Kidney glomerular epithelial cell (primary cell): ENCODE data around the gene PNMA6F.
"Not testable (repeated sequence)": the region's sequence is repeated elsewhere in the genome, so short reads cannot be mapped to it uniquely, and the experiment has no call there.

Experiments
- DNase-seq: peaks from one replicate; lab custom pipeline; 2025; lab: John Stamatoyannopoulos, UW

PNMA6F gene

DNA sequence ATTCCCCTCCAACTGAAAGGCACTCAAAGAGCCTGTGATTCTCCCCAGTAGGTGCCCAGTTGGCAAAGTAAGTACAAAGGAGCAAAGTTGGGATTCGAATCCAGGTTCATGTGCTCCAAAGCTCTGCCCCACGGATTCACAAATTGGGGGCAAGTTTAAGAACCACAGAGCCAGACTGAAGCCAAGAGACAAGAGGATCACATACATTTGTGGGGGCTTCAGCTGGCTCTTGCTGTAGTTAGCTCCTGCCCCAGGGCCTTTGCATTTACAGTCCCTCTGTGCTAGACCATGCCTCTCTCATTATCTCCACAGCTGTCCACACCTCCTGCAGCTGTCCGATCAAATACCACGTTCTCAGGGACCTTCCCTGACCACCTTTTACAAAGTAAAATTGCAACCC is 18.8 kb downstream of the PNMA6F start:
- DNase-seq = no peak

DNA sequence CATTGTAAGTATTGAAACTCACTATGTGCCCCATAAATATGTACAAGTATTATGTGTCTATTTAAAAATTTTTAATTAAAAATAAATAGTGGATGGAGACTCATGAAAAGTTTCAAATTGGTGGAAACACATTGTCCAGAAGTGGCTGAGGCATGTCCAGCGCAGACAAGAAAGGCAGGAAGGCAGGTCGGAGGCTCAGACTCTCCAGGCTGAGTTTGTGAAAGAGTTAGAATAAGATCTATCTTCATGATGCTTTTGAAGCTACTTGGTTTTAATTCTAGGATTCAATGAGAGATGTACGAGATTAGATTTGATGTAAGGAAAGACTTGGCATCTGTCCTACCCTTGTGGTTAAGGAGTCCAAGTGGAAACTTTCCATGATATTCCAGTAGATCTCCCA is 19.8 kb downstream of the PNMA6F start:
- DNase-seq = no peak

DNA sequence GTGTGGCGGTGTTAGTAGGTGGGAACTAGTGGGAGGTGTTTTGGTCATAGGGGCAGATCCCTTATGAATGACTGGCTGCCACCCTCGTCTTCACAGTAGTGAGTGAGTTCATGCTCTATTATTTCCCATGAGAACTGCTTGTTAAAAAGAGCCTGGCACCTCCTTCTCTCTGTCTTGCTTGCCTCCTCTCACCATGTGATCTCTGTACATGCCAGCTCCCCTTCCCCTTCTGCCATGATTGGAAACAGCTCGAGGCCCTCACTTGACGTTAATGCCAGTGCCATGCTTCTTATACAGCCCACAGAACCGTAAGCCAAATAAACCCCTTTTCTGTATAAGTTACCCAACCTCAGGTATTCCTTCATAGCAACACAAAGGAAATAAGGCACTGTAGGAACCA is 21.7 kb downstream of the PNMA6F start:
- no peak for DNase-seq

DNA sequence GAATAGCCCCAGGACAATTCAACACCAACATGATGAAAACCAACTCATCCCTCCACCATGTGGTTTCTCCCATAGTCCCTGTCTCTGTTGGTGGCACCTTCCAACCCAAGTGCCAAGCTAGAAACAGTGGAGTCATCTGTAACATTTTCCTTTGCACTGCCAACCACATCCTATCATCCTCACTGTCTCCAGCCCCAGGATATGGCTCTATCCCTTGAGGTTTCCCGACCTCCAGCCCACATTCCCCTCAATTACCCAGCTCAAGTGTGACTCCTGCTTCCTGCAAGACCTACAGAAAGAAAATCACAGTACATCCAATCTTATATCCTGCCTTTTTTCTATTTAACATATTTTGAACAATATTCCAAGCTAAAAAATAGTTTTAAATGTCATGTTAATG is 24.2 kb downstream of the PNMA6F start:
- no peak for DNase-seq

DNA sequence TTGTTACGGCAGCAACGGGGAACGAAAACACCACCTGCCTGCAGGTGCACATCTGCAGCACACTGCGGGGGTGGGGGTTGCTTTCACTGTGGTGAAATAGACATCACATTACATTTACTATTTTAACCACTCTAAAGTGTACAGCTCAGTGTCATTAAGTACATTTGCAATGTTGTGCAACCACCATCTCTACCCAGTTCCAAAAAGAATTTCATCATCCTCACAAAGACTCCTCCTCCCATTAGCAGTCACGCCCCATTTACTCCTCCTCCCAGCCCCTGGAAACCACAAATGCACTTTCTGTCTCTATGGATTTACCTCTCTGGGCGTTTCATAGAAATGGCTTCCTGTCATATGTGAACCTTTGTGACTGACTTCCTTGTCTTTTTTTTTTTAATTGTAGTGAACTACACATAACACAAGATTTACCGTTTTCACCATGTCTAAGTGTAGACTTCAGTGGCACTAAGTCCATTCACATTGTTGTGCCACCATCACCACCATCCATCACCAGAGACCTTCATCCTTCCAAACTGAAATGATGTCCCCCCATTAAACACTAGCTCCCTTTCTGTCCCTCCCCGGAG is 28.0 kb downstream of the PNMA6F start:
- DNase-seq = not testable (repeated sequence)

DNA sequence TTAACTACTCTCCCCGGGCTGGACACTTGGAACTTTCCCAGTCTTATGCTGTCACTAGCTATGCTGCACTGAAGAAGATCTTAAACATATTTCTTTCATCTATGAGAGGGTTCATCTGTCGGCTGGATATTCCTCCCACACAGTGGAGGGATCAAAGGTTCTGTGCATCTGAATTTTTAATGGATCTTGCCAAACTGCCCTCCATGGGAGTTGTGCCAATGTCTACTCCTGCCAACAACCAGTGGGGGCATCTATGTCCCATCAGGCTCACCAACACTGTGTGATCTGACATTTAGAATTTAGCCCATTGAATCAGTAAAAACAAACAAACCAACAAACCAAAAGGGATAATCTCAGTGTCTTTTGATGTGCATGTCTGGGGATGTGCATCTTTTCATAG is 32.8 kb downstream of the PNMA6F start:
- DNase-seq = not testable (repeated sequence)

DNA sequence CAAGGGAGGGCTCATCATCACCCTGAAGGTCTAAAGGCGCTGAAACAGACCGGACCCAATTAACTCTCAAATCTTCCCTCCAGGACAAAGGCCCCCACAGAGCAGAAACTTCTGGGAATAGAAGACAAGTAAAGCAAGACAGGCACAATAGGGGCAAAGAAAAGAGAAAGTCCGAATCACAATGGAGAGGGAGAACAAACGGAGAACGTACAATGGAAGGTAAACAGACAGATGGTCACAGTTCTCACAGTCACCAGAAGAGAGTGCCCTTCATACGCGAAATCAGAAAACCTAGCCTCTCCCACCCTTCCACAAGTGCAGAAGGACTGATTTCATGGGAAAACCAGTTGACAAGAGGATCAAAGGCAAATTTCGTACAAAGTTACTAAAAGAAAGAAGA is 35.9 kb downstream of the PNMA6F start:
- not testable (repeated sequence) for DNase-seq

DNA sequence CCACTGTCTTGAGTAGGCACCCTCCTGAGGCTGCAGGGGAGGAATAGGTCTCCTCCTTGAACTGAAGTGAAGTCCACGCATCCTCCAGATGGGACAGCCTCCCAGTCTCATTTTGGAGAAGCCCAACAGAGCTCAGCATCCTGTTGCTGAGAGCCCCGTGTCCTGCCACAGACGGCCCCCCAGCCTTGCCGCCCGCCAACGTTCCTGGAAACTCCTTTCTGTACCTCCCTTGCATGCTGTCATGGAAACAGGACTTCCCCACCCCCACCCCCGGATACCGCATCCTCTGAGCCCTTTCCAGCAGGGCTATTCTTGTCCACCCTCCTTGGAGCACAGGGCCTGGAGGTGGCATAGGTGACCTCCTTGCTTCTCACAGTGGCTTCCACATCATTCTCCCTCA is 37.6 kb downstream of the PNMA6F start:
- not testable (repeated sequence) for DNase-seq

DNA sequence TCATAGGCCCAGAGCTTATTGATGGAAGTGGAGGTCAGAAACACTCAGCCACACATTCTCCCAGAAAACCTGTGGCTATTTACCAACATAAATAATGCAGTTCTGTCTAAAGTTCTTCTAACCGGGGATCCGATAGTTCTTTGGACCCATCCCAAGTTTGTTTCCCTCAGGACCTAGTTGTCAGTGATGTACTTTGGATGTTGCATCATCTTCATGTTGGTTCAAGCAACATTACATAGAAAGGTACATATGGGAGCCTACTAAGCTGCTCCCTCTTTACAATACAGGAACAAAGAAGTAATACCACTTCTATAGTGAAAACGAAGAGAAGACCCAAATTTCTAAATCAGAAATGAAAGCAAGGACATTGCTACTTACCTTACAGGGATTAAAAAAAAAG is 39.8 kb downstream of the PNMA6F start:
- not testable (repeated sequence) for DNase-seq

DNA sequence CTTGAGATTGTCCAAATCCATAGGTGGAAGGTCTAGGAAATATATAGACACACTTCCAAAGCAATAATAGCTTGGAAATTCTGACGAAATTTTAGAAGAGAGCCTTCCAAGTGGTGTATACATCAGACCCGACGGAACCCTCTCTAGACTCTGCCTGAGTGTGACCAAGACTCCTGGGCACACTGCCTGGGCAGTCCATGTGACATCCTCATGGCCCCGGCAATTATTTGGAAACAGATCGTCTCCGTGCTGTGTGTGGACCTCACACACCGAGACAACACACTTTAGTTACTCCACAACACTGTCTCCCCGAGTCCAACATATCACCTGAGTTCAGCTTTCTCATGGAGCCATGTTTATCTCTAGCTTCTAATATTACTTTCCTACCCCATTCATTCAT is 42.3 kb downstream of the PNMA6F start:
- DNase-seq = not testable (repeated sequence)

DNA sequence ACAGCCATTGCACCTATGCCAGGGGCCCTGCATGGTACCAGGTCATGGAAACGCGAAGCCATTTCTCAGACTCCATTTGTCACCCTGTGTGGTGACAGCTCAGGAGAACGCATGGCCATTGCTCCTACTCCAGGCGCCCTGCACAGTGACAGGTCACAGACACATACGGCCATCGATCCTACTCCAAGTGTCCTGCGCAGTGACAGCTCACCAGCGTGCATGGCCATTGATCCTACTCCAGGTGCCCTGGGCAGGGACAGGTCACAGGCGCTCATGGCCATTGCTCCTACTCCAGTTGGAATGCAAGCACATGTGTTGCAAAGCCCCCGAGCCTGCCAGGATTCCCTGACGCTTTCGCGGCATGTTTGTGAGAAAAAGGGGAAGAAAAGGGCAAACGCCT is 45.5 kb downstream of the PNMA6F start:
- DNase-seq = not testable (repeated sequence)

DNA sequence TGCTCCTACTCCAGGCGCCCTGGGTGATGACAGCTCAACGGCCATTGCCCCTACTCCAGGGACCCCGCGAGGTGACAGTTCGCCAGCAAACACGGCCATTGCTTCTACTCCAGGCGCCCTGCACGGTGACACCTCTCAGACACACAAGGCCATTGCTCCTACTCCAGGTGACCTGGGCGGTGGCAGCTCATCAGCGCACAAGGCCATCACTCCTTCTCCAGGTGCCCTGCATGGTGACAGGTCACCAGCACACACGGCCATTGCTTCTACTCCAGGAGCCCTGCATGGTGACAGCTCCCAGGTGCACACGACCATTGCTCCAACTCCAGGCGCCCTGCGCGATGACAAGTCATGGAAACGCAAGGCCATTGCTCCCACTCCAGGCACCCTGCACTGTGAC is 46.1 kb downstream of the PNMA6F start:
- DNase-seq = not testable (repeated sequence)

DNA sequence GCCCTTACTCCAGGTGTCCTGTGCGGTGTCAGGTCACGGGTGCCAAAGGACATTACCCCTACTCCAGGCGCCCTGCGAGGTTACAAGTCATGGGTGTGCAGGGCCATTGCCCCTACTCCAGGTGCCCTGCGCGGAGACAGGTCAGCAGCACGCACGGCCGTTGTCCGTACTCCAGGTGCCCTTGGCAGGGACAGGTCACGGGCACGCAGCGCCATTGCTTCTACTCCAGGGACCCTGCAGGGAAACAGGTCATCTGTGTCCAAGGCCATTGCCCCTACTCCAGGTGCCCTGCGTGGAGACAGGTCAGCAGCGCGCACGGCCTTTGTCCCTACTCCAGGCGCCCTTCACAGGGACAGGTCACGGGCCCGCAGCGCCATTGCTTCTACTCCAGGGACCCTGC is 49.0 kb downstream of the PNMA6F start:
- DNase-seq = not testable (repeated sequence)

DNA sequence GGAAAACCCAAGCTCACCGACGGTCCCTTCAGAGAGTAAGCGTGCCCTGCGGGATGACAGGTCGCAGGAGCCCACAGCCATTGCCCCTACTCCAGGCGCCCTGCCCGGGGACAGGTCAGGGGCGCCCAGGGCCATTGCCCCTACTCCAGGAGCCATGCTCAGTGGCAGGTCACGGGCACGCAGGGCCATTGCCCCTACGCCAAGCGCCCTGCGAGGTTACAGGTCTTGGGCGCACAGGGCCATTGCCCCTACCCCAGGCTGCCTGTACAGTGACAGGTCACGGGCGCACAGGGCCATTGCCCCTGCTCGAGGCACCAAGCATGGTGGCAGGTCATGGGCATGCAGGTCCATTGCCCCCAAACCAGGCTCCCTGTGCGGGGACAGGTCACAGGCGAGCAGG is 49.5 kb downstream of the PNMA6F start:
- not testable (repeated sequence) for DNase-seq
